ENCODE results near the gene KIAA0319L. TPM values are rescaled to one million over a fixed set of nuclear protein-coding genes. Genes with fewer than 3 reads are reported as not detected.

Gene KIAA0319L
- total RNA-seq, 1 donor from 2014 or later: 48.6 TPM

- no peak for TF ChIP-seq CTCF (conservative IDR thresholded peaks at IDR 0.05)
- no peak overlapping the region for H3K4me3 Mint-ChIP-seq
- H3K36me3 Mint-ChIP-seq: peaks cover 24% of the 10 kb centered on the region
- DNase-seq (ENCODE audit: extremely low spot score, unreplicated experiment): no peak
- H3K27ac Mint-ChIP-seq: no peak overlapping the region
- H3K9me3 Mint-ChIP-seq: no peaks in the 10 kb centered on the region
- no peaks in the 10 kb centered on the region for H3K4me1 Mint-ChIP-seq (ENCODE audit: unreplicated experiment)
- no peaks in the 10 kb centered on the region for H3K27me3 Mint-ChIP-seq
Observed at GRCh38 chr1:35426097-35426586, 131.1 kb downstream of the KIAA0319L start.

- Mint-ChIP-seq H3K27ac (no peak overlapping the region), H3K27me3 (no peaks in the 10 kb centered on the region), H3K36me3 (peaks cover 56% of the 10 kb centered on the region), H3K4me1 (ENCODE audit: unreplicated experiment) (no peaks in the 10 kb centered on the region), H3K4me3 (no peak overlapping the region), H3K9me3 (no peaks in the 10 kb centered on the region)
- DNase-seq (ENCODE audit: extremely low spot score, unreplicated experiment): no peak
- no peak for TF ChIP-seq CTCF (conservative IDR thresholded peaks at IDR 0.05)
Observed at GRCh38 chr1:35408925-35409324, 148.3 kb downstream of the KIAA0319L start.

- no peaks in the 10 kb centered on the region for H3K9me3 Mint-ChIP-seq
- H3K27me3 Mint-ChIP-seq: no peaks in the 10 kb centered on the region
- TF ChIP-seq CTCF (conservative IDR thresholded peaks at IDR 0.05): no peak
- no peak overlapping the region for H3K27ac Mint-ChIP-seq
- no peak overlapping the region for H3K4me3 Mint-ChIP-seq
- no peaks in the 10 kb centered on the region for H3K4me1 Mint-ChIP-seq (ENCODE audit: unreplicated experiment)
- peaks cover 51% of the 10 kb centered on the region for H3K36me3 Mint-ChIP-seq
- no peak for DNase-seq (ENCODE audit: extremely low spot score, unreplicated experiment)
Observed at GRCh38 chr1:35407743-35408142, 149.5 kb downstream of the KIAA0319L start.

GRCh38 chr1:35406103-35406502, 151.1 kb downstream of the KIAA0319L start:
- Mint-ChIP-seq H3K36me3 (peaks cover 55% of the 10 kb centered on the region), H3K9me3 (no peaks in the 10 kb centered on the region), H3K4me3 (no peak overlapping the region), H3K27me3 (no peaks in the 10 kb centered on the region), H3K4me1 (ENCODE audit: unreplicated experiment) (no peaks in the 10 kb centered on the region), H3K27ac (no peak overlapping the region)
- no peak for TF ChIP-seq CTCF (conservative IDR thresholded peaks at IDR 0.05)
- DNase-seq (ENCODE audit: extremely low spot score, unreplicated experiment): no peak

GRCh38 chr1:35401049-35401448, 156.2 kb downstream of the KIAA0319L start:
- H3K27ac Mint-ChIP-seq: no peak overlapping the region
- no peaks in the 10 kb centered on the region for H3K9me3 Mint-ChIP-seq
- TF ChIP-seq CTCF (conservative IDR thresholded peaks at IDR 0.05): no peak
- no peak overlapping the region for H3K4me3 Mint-ChIP-seq
- peaks cover 50% of the 10 kb centered on the region for H3K36me3 Mint-ChIP-seq
- DNase-seq (ENCODE audit: extremely low spot score, unreplicated experiment): no peak
- no peaks in the 10 kb centered on the region for H3K4me1 Mint-ChIP-seq (ENCODE audit: unreplicated experiment)
- H3K27me3 Mint-ChIP-seq: no peaks in the 10 kb centered on the region

GRCh38 chr1:35398739-35399138, 158.5 kb downstream of the KIAA0319L start:
- H3K9me3 Mint-ChIP-seq: no peaks in the 10 kb centered on the region
- H3K27me3 Mint-ChIP-seq: no peaks in the 10 kb centered on the region
- no peak for DNase-seq (ENCODE audit: extremely low spot score, unreplicated experiment)
- no peak overlapping the region for H3K4me3 Mint-ChIP-seq
- no peak overlapping the region for H3K27ac Mint-ChIP-seq
- peaks cover 48% of the 10 kb centered on the region for H3K36me3 Mint-ChIP-seq
- TF ChIP-seq CTCF (conservative IDR thresholded peaks at IDR 0.05): no peak
- H3K4me1 Mint-ChIP-seq (ENCODE audit: unreplicated experiment): no peaks in the 10 kb centered on the region
